HEK293 (cell line): ENCODE measurements around the gene BCAS2.

ENCODE experiments used
- CTCF ChIA-PET: fragments of 350-600 bp; formaldehyde crosslinking; extraction: SDS; loops from one replicate; lab custom pipeline; 2021; ENCODE audit warnings: antibody characterized with exemption; lab: Yijun Ruan, JAX
- POLR2A ChIA-PET: fragments of 300-600 bp; formaldehyde crosslinking; extraction: SDS; loops from one replicate; lab custom pipeline; 2020; ENCODE audit warnings: antibody characterized with exemption, inconsistent platforms; lab: Yijun Ruan, JAX
- H3K27ac ChIP-seq: fragments of 200-500 bp; sonication (Bioruptor generic); 2 replicates; pipeline ENCODE4 v1.5.1; 2014; ENCODE audit warnings: low read depth, low read length, control low read depth, inconsistent platforms; ENCODE audit errors: extremely low read depth
- H3K36me3 ChIP-seq, 2 experiments: fragments of 200-500 bp in 1 of 2; sonication (Bioruptor generic) in 1 of 2; 1 replicate in 1 of 2; 2 replicates in 1 of 2; pipeline ENCODE4 v1.5.1; 2014 to 2017; ENCODE audit warnings: inconsistent platforms in 2 of 2, low read length in 2 of 2; ENCODE audit not compliant: control insufficient read depth in 2 of 2, insufficient read depth in 1 of 2
- H3K4me1 ChIP-seq: fragments of 200-500 bp; sonication (Bioruptor generic); 2 replicates; pipeline ENCODE4 v1.5.1; 2014; ENCODE audit warnings: mild to moderate bottlenecking, low read length, inconsistent platforms; ENCODE audit not compliant: control insufficient read depth, insufficient read depth
- H3K4me3 ChIP-seq: 2 replicates; pipeline ENCODE4 v1.5.1; 2011; ENCODE audit warnings: low read depth, mild to moderate bottlenecking, control low read depth, low read length, moderate library complexity
- H3K9me3 ChIP-seq: fragments of 200-500 bp; sonication (Bioruptor generic); 2 replicates; pipeline ENCODE4 v1.5.1; 2014; ENCODE audit warnings: low read depth, low read length, inconsistent platforms; ENCODE audit not compliant: control insufficient read depth, insufficient read depth
- IKZF3 ChIP-seq: fragments of 450-650 bp; IDR thresholded peaks from 2 replicates; pipeline ENCODE4 v1.5.0; 2018; ENCODE audit warnings: missing biosample characterization, mild to moderate bottlenecking, missing genetic modification characterization, moderate library complexity
- KLF10 ChIP-seq: fragments of 450-650 bp; IDR thresholded peaks from 2 replicates; pipeline ENCODE4 v1.5.1; 2018; ENCODE audit warnings: missing biosample characterization, mild to moderate bottlenecking, missing genetic modification characterization
- KLF9 ChIP-seq: fragments of 450-650 bp; formaldehyde crosslinking; IDR thresholded peaks from 2 replicates; pipeline ENCODE4 v1.5.1; 2016; ENCODE audit warnings: missing biosample characterization, missing genetic modification characterization, low read depth
- SCRT2 ChIP-seq: fragments of 450-650 bp; formaldehyde crosslinking; IDR thresholded peaks from 2 replicates; pipeline ENCODE4 v1.5.1; 2016; ENCODE audit warnings: missing biosample characterization, missing genetic modification characterization
- YY2 ChIP-seq: fragments of 450-650 bp; formaldehyde crosslinking; IDR thresholded peaks from 2 replicates; pipeline ENCODE4 v1.5.1; 2016; ENCODE audit warnings: missing biosample characterization, missing genetic modification characterization
- ZBTB10 ChIP-seq: fragments of 450-650 bp; formaldehyde crosslinking; IDR thresholded peaks from 2 replicates; pipeline ENCODE4 v1.5.1; 2016; ENCODE audit warnings: missing biosample characterization, missing genetic modification characterization
- ZNF112 ChIP-seq: fragments of 450-650 bp; formaldehyde crosslinking; IDR thresholded peaks from 2 replicates; pipeline ENCODE4 v1.5.0; 2017; ENCODE audit warnings: missing biosample characterization, missing genetic modification characterization
- ZNF114 ChIP-seq: fragments of 450-650 bp; formaldehyde crosslinking; IDR thresholded peaks from 2 replicates; pipeline ENCODE4 v1.5.0; 2017; ENCODE audit warnings: missing biosample characterization, missing genetic modification characterization
- ZNF138 ChIP-seq: fragments of 450-650 bp; formaldehyde crosslinking; IDR thresholded peaks from 2 replicates; pipeline ENCODE4 v1.5.1; 2016; ENCODE audit warnings: missing biosample characterization, missing genetic modification characterization, borderline replicate concordance
- ZNF146 ChIP-seq: fragments of 450-650 bp; formaldehyde crosslinking; IDR thresholded peaks from 2 replicates; pipeline ENCODE4 v1.5.1; 2016; ENCODE audit warnings: missing biosample characterization, missing genetic modification characterization
- ZNF16 ChIP-seq: fragments of 450-650 bp; formaldehyde crosslinking; IDR thresholded peaks from 2 replicates; pipeline ENCODE4 v1.5.1; 2016; ENCODE audit warnings: low read depth, missing biosample characterization, missing genetic modification characterization
- ZNF184 ChIP-seq: fragments of 450-650 bp; IDR thresholded peaks from 2 replicates; pipeline ENCODE4 v1.5.1; 2018; ENCODE audit warnings: missing biosample characterization, mild to moderate bottlenecking, missing genetic modification characterization
- ZNF239 ChIP-seq: fragments of 450-650 bp; formaldehyde crosslinking; IDR thresholded peaks from 2 replicates; pipeline ENCODE4 v1.5.1; 2016; ENCODE audit warnings: missing biosample characterization, missing genetic modification characterization
- ZNF266 ChIP-seq: fragments of 450-650 bp; formaldehyde crosslinking; IDR thresholded peaks from 2 replicates; pipeline ENCODE4 v1.5.1; 2016; ENCODE audit warnings: missing biosample characterization, missing genetic modification characterization, low read depth
- ZNF501 ChIP-seq: fragments of 450-650 bp; formaldehyde crosslinking; IDR thresholded peaks from 2 replicates; pipeline ENCODE4 v1.5.1; 2016; ENCODE audit warnings: missing biosample characterization, missing genetic modification characterization
- ZNF555 ChIP-seq: fragments of 450-650 bp; formaldehyde crosslinking; conservative IDR thresholded peaks from 2 replicates; pipeline ENCODE4 v1.5.1; 2017; ENCODE audit warnings: missing biosample characterization, mild to moderate bottlenecking, missing genetic modification characterization, inconsistent platforms
- ZNF664 ChIP-seq: fragments of 450-650 bp; formaldehyde crosslinking; IDR thresholded peaks from 2 replicates; pipeline ENCODE4 v1.5.1; 2016; ENCODE audit warnings: missing biosample characterization, missing genetic modification characterization
- ZNF677 ChIP-seq: fragments of 450-650 bp; IDR thresholded peaks from 2 replicates; pipeline ENCODE4 v1.5.0; 2018; ENCODE audit warnings: missing biosample characterization, mild to moderate bottlenecking, missing genetic modification characterization, moderate library complexity
- ZNF76 ChIP-seq: fragments of 450-650 bp; formaldehyde crosslinking; IDR thresholded peaks from 2 replicates; pipeline ENCODE4; 2016; ENCODE audit warnings: low read depth, missing biosample characterization, missing genetic modification characterization, borderline replicate concordance
- ZNF768 ChIP-seq: fragments of 450-650 bp; formaldehyde crosslinking; IDR thresholded peaks from 2 replicates; pipeline ENCODE4 v1.5.1; 2018; ENCODE audit warnings: missing biosample characterization, mild to moderate bottlenecking, missing genetic modification characterization
- ZNF776 ChIP-seq: fragments of 450-650 bp; formaldehyde crosslinking; IDR thresholded peaks from 2 replicates; pipeline ENCODE4 v1.5.0; 2017; ENCODE audit warnings: missing biosample characterization, missing genetic modification characterization, borderline replicate concordance
- ZNF785 ChIP-seq: fragments of 450-650 bp; formaldehyde crosslinking; IDR thresholded peaks from 2 replicates; pipeline ENCODE4 v1.5.1; 2016; ENCODE audit warnings: missing biosample characterization, missing genetic modification characterization
- TF ChIP-seq, protein P1 (sequence below): fragments of 450-650 bp; formaldehyde crosslinking; IDR thresholded peaks from 2 replicates; pipeline ENCODE4 v1.5.1; 2017; ENCODE audit warnings: missing biosample characterization, missing genetic modification characterization
- TF ChIP-seq, protein P2 (sequence below): fragments of 450-650 bp; formaldehyde crosslinking; IDR thresholded peaks from 2 replicates; pipeline ENCODE4 v1.5.1; 2017; ENCODE audit warnings: missing biosample characterization, missing genetic modification characterization
- TF ChIP-seq, protein P3 (sequence below): fragments of 450-650 bp; formaldehyde crosslinking; IDR thresholded peaks from 2 replicates; pipeline ENCODE4 v1.5.1; 2016; ENCODE audit warnings: missing biosample characterization, missing genetic modification characterization

The BCAS2 gene

GRCh38 chr1:114618606-114619005 lies 37.2 kb upstream of the BCAS2 start:
- CTCF ChIA-PET: interaction anchor here (0.7 kb wide), 1 partner anchor 137 kb away, joined by 3 read pairs; no protein-coding TSS in a partner anchor
- no peaks in the 10 kb centered on the region for H3K4me1 ChIP-seq
- H3K27ac ChIP-seq: no peak overlapping the region
- POLR2A ChIA-PET: no interaction called here
- H3K36me3 ChIP-seq: peaks cover 6 to 19% of the 10 kb centered on the region in 2 experiments; a peak in 2 of 3 replicates
- TF ChIP-seq ZNF112 (no peak), ZNF664 (tag by site-specific recombination) (no peak), ZNF114 (tag by site-specific recombination) (no peak), ZNF785 (tag by site-specific recombination) (no peak), KLF10 (tag by site-specific recombination) (no peak), SCRT2 (tag by site-specific recombination) (no peak), ZNF138 (tag by site-specific recombination) (no peak), KLF9 (no peak), YY2 (tag by site-specific recombination) (no peak), ZNF184 (no peak), ZNF677 (no peak), ZNF239 (tag by site-specific recombination) (no peak), ZNF76 (tag by site-specific recombination) (no peak), ZNF266 (tag by site-specific recombination) (no peak), ZNF501 (tag by site-specific recombination) (no peak), ZNF776 (no peak), ZNF768 (no peak)
- TF ChIP-seq, protein P1, sequence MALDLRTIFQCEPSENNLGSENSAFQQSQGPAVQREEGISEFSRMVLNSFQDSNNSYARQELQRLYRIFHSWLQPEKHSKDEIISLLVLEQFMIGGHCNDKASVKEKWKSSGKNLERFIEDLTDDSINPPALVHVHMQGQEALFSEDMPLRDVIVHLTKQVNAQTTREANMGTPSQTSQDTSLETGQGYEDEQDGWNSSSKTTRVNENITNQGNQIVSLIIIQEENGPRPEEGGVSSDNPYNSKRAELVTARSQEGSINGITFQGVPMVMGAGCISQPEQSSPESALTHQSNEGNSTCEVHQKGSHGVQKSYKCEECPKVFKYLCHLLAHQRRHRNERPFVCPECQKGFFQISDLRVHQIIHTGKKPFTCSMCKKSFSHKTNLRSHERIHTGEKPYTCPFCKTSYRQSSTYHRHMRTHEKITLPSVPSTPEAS: no peak
- TF ChIP-seq, protein P2, sequence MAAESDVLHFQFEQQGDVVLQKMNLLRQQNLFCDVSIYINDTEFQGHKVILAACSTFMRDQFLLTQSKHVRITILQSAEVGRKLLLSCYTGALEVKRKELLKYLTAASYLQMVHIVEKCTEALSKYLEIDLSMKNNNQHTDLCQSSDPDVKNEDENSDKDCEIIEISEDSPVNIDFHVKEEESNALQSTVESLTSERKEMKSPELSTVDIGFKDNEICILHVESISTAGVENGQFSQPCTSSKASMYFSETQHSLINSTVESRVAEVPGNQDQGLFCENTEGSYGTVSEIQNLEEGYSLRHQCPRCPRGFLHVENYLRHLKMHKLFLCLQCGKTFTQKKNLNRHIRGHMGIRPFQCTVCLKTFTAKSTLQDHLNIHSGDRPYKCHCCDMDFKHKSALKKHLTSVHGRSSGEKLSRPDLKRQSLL (tag by site-specific recombination): no peak
- TF ChIP-seq, protein P3, sequence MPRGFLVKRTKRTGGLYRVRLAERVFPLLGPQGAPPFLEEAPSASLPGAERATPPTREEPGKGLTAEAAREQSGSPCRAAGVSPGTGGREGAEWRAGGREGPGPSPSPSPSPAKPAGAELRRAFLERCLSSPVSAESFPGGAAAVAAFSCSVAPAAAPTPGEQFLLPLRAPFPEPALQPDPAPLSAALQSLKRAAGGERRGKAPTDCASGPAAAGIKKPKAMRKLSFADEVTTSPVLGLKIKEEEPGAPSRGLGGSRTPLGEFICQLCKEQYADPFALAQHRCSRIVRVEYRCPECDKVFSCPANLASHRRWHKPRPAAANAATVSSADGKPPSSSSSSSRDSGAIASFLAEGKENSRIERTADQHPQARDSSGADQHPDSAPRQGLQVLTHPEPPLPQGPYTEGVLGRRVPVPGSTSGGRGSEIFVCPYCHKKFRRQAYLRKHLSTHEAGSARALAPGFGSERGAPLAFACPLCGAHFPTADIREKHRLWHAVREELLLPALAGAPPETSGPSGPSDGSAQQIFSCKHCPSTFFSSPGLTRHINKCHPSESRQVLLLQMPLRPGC (tag by site-specific recombination): no peak
- no peak overlapping the region for H3K4me3 ChIP-seq
- H3K9me3 ChIP-seq: no peaks in the 10 kb centered on the region

- Histone ChIP-seq H3K36me3 (peaks cover 0 to 31% of the 10 kb centered on the region in 2 experiments), H3K4me3 (no peak overlapping the region), H3K4me1 (no peaks in the 10 kb centered on the region), H3K27ac (no peak overlapping the region), H3K9me3 (no peaks in the 10 kb centered on the region)
- TF ChIP-seq ZNF146 (tag by site-specific recombination) (no peak), ZNF16 (tag by site-specific recombination) (no peak), ZNF76 (tag by site-specific recombination) (no peak), ZNF555 (tag by site-specific recombination) (no peak), ZBTB10 (no peak), IKZF3 (tag by site-specific recombination) (no peak)
- CTCF ChIA-PET: interaction anchor here (0.6 kb wide), 1 partner anchor 19 kb away, joined by 3 read pairs; no protein-coding TSS in a partner anchor
- POLR2A ChIA-PET: no interaction called here
Observed at GRCh38 chr1:114610546-114611245, 29.3 kb upstream of the BCAS2 start.
